Activated T-cell treated with anti-CD3 and anti-CD28 coated beads for 4 hours (primary cell): ENCODE measurements around the gene UBA52.
"Not testable (repeated sequence)": the region's sequence is repeated elsewhere in the genome, so short reads cannot be mapped to it uniquely, and the experiment has no call there.

ENCODE experiments used
- DNase-seq: peaks from one replicate; pipeline ENCODE4 v3.0.0-alpha.2; 2020

Gene UBA52

DNA sequence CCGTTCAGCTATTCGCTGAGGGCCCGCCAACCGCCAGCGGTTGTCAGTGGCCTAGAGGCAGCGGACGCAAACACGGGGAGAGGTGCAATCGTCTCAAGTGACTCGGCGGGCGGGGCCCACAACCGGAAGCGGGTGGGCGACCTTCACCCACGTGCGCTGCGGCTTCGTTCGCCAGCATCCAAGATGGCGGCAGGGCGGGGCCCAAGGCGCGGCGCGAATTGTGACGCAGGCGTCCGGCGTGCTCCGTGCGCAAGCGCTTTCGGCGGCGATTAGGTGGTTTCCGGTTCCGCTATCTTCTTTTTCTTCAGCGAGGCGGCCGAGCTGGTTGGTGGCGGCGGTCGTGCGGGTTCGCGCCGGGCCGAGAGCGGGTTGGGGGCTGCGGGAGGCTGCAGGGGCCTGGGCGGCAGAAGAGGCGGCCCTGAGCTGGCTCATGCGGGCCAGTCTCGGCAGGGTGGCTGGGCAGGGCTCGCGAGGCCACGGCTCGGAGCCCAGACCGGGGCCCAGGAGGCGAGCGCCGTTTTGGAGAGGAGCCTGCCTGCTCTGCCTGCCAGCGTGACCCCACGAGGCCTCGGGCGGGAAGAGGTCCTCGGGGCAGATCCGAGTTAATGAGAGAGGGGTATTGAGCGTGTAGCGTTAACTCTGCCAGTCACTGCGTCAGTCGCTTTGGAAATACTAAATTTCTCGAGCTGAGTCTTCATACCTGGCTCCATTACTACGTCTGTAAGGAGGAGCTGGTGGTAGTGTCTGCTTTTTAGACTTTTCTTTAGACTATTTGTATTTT is at the start of gene UBA52:
Gene UBA52 (plus strand): TSS at position 294 of the 781 bp plus-strand sequence. CDS start 1,444 bp downstream, outside the sequence.
- DNase-seq = peak; percentile 98

DNA sequence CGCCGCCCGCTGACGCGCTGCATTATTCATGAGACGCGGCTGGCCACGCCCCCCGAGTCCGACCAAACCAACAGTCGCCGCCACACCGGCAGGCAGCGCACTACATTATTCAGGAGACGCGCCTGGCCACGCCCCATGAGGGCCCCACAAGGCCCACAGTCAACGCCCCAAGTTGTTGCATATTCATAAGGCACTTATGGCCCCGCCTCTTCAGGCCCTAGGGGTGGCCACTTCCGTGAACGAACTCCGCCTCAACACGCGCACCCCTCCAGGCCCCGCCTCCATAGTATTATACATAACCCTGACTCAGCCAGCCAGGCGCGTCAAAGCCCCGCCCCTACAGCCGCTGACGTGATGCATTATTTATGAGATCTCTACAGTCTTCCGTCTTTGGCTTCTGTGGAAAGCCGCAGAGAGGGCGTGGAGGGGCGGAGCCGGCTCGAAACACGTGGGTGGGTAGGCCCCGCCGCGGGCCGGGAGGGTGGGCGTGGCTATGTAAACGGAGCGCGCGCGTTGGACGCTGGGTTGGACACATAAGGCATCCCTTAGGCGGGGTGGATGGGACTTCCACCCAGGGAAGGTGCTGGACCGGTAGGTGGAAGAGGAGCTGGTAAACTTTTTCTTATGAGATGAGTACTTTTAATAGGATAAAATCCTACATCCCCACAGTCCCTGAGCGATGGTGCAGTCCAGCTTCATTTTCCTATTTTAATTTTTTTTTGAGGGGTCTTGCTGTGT is 49.4 kb upstream of the UBA52 start:
- DNase-seq = peak; percentile 100

DNA sequence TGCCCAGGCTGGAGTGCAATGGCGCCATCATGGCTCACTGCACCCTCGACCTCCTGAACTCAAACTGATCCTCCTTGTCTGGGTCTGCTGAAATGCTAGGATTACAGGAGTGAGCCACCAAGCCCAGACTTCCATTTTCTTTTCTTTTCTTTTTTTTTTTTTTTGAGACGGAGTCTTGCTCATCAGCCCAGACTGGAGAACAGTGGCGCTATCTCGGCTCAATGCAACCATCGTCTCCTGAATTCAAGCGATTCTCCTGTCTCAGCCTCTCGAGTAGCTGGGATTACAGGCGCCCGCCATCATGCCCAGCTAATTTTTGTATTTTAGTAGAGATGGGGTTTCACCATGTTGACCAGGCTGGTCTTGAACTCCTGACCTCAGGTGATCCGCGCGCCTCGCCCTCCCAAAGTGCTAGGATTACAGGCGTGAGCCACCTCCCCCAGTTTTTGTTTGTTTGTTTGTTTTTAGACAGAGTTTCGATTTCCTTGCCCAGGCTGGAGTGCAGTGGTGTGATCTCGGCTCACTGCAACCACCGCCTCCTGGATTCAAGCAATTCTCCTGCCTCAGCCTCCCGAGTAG is 48.7 kb upstream of the UBA52 start:
- DNase-seq = not testable (repeated sequence)

DNA sequence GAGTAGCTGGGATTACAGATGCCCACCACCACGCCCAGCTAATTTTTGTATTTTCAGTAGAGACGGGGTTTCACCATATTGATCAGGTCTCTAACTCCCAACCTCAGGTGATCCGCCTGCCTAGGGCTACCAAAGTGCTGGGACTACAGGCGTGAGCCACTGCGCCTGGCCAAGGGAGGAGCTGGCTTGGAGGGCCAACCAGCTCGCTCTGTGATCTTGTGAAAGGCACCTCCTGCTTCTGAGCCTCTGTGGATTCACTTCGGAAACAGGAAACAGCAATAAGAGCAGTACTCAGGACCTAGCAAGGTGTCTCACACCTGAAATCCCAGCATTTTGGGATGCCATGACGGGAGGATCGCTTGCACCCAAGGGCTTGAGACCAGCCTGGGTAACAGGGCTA is 47.8 kb upstream of the UBA52 start:
- DNase-seq = no peak

DNA sequence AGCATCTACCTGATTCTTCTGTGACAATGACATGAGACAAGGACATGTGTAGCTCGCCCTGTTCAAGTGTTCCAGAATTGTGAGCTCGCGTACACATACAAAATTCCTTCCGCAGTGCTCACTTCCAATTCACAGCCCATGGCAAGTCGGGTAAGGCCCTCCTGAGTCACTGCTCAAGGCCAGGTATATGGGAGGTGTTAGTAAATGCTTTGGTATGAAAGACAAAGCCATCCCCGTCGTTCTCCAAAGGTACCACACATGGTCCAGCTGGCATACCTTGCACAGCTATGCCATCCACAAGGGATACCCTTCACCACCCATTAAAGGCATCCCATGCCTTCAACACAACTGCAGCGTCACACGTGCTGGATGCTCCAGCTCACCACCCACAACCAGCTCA is 45.3 kb upstream of the UBA52 start:
- no peak for DNase-seq

DNA sequence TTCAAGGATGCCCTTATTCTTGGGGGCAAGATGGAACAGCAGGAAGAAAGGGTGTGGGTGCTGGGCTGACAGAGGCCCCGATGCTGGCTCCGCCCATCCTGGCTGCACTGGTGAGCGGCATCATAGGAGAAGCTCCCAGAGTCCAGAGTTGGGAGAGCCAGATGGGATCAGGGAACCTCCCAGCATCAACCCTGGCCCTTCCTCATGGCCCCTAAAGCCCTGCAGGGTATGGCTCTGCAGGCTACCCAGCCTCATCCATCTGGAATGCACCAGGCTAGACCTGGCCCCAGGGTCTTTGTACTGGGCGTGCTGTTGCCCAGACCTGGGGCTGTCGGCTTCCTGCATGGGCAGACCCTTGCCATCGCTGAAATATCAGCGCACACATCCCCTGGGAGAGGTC is 41.9 kb upstream of the UBA52 start:
- DNase-seq = no peak

DNA sequence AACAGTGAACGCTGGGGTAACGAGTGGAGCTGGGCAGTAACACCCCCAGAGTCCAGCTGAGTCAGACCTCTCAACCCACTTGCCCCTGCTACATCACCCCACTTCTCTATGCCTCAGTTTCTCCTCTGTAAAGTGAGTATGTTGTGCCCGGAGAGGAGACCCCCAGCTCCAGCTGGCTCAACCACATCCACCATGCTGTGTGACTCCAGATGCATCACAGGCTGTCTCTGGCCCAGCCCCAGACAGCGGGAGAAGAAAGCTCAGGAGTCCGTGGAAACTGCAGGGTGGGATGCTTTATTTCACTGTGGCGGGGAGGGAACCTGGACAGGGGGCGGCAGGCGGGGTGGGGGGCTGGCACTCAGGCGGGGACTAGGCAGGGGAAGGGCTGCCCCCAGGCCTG is 40.2 kb upstream of the UBA52 start:
- no peak for DNase-seq

DNA sequence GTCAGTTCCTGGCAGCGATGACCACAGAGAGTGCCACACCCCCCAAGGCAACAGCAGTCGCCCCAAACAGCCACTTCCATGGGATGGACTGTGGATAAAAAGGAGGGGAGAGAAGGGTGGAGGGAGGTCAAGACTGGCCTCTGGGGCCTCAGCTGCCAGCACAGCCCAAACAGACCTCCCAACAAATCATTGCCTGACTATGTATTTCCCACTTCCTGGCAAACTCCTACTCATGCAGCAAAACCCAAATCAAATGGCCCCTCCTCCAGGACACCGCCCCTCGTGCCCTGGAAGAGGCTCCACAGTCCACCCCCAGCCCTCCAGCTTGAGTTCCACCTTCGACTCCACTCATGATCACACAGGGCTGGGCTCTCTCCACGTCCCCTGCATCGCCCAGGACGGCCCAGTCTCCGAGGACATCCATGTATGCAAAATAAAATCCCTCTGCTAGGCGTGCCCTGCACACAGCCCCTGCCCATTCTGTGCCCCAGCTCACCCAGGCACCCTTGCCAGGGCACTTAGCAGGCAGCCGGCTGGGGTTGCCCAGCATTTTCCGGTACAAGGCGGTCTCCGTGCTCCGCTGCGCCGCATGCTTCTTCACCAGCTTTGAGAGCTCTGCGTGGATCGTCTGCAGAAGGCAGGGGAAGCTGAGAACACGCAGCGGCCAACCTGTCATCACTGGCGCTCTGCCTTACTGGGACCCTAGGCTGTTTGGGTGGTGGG is 39.3 kb upstream of the UBA52 start:
- DNase-seq = no peak

DNA sequence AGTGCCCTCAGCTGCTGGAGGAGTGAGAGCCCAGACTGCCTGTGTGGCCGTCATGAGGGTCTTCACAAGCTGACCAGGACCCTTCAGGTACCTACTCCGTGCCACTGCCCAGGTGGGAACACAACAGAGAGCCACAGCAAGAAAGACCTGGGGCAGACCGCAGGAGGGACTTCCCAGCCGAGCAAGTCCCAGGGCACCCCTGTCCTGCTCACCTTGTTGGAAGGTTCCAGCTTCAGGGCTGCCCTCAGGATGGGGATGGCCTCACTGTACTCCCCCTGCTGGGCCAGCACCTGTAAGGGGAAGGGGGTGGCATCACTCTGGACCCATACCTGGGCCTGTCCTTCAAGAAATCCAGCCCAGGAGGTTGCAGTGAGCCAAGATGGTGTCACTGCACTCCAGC is 38.6 kb upstream of the UBA52 start:
- no peak for DNase-seq

DNA sequence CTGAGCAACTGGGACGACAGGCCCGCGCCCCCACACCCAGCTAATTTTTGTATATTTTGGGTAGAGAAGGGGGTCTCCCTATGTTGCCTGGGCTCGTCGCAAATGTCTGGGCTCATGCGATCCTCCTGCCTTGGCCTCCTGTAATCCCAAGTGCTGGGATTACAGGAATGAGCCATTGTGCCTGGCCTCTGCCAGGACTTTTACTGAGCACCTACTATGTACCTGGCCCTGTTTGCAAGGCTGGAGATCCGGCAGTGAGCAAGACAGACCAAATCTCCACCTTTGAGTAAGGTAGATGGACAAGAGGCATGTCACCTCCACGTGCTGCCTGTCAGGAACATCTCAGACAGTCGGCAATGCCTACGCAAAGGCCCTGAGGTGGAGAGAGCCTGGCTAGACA is 35.2 kb upstream of the UBA52 start:
- no peak for DNase-seq

DNA sequence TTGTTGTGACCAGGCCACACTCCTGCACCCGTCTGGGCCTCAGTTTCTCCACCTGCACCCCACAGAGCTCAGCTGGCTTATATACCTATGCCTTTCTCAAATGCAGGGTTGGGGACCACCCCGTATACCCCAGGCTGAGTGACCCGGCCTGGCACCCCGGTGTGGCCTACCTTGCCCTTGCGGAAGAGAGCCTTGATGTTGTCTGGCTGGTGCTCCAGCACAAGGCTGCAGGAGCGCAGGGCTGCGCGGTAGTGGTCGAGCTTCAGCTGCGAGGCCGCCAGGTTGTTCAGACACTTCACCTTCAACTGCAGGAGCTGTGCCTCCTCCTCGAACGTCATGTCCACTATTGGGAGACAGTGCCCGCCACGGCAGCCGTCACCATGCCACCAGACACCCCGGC is 34.2 kb upstream of the UBA52 start:
- DNase-seq = no peak

DNA sequence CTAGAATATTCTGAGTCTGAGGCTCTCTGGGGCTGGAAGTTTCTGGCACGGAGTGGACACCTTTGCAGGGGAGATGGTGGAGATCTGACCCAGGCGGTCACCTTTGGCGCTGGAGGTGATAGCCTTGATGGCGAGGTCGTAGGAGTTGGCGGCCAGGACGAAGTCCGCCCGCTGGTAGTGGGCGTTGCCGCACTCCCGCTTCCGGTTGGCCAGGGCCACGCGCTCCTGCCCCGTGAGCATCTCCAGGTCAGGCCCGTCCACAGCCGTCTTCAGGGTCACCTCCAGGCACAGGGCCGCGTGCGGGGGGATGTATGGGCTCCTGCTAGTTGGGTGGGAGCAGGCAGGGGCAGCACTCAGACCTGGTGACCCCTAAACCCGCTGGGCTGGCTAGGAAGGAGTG is 33.5 kb upstream of the UBA52 start:
- no peak for DNase-seq

DNA sequence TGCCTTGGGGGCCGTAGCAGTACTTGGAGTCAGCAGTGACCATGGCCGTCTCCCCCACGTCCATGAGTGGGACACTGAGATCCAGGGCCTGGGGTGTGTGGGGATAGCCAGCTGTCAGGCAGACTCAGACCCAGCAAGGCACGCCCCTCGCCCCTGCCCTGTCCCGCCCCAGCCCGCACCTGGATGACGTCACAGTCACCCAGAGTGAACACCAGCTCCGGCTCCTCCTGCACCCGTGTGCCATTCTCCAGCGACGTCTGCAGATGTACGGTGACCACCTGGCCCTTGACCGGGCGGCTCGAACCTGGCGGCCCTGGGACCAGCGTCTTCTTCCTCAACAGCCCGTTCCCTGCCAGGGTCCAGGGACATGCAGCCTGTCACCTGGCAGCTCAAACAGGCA is 32.3 kb upstream of the UBA52 start:
- DNase-seq = no peak

DNA sequence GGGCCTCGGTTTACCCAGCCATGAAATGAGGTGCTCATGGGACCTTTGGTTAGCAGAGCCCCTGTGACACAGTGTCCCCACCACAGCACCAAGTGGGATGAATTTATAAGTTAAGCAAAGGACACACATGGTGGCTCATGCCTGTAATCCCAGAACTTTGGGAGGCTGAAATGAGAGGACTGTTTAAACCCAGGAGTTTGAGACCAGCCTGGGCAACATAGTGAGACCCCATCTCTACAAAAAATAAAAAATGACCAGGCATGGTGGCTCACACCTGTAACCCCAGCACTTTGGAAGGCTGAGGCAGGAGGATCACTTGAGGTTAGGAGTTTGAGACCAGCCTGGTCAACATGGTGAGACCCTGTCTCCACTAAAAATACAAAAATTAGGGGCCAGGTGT is 31.5 kb upstream of the UBA52 start:
- not testable (repeated sequence) for DNase-seq

DNA sequence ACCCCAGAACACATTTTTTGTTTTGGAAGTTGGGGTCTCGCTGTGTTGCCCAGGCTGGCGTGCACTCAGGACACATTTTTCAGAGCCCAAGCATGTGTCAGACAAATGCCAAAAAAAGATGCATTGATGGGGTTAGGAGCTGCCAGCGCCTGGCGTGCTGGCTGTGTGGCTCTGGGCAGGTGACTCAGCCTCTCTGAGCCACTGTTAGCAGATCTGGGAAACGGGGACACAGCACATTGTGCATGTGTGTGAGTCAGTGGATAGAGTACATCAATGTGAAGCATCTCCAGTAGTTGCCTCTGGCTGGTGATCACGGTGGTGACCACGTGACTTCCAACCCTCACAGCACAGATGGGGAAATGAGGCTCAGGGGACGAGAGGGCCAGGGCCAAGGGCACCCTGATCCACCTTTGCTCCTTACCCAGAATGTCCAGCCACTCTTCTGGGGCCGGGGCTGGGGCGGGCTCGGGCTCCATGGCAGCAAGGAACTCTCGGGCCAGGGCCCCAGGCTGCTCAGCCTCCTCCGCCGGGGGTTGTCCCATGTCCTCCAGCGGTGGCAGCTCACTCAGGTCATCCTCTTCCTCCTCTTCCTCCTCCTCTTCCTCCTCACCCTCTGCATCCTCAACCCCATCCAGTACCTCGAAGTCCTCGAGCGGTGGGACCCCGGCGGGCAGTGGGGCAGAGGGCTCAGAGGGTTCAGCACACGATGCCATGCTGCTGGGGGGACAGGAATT is 30.2 kb upstream of the UBA52 start:
- no peak for DNase-seq

DNA sequence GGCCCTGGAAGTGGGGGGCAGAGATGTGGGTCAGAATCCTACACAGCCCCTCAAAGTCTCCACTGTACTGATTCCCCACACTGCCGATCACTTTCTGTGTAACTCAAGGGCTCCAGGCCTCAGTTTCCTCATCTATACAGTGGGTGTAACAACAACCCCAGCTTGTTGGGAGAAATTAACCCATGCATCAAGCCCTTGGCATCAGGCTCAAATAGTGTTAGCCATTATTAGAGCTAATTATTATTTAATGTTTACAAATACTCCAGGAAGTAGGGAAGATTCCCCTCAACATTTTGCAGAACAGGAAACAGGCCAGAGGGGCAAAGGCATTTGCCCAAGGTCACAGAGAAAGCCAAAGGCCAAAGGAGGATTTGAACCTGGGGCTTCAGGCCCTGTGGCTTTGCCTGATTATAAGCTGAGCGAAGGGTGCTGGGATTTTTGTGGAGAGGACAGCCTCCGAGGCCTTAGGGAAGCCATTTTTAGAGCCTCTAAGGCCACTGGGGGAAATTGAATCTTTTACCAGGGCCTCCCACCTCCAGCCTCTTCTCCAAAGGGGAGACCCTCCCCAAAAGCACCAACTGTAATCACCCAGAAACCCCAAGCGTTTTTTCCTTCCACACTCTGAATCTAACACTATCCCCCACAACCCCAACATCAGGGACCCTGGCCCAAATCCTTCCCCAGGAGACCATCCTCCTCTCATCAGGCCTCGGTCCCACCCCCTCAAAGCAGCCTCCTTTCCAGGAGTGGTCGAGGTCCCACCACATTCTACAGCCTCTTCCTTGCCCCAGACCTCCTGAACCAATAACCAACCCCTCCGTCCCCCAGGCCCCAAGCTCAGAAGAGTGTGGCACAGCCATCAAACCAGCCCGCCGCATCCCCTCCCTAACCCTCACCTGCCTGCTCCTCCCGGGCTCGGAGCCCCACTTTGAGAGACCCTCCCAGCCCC is 29.4 kb upstream of the UBA52 start:
- no peak for DNase-seq

DNA sequence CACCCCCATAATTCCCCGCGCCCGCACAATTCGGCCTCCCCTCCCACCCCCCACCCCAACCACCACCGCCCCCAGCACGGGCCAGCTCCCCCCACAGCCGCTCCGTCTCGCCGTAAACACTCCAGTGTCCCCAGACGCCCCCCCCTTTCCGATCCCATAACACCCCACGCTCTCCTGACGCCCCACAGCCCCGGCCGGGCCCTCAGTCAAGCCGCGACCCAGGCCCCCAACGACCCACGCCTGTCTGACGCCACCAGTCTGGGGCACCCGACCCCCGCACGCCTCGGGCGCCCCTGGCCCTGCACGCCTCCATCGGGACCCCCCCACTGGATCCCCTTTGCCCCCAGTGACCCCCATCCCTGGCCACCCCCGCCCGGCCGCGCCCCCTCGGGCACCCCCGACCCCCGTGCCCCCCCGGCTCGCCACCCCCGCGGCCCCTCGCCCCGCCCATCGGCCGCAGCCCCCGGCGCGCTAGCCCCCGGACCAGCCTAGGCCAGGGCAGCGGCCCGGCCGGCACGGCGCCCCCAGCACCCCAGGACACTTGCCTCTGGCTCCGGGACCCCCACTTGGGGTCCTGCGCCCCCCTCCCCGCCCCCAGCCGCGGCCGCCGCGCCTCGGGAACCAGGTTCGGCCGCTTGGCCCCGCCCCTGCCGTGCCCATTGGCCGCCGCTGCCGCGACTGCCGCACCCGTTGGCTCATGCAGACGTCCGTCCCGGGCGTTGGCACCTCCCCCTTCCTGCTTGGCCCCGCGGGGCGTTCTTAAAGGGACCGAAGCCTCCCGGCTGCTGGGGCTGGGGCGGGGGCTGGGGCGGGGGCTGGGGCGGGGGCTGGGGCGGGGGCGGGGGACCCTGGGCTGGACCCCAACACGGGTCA is 28.5 kb upstream of the UBA52 start, which contains the start of gene FKBP8:
Gene FKBP8 (minus strand): TSS at position 633 of the 873 bp plus-strand sequence. CDS start 1,603 bp downstream, outside the sequence.
- DNase-seq = peak; percentile 93

DNA sequence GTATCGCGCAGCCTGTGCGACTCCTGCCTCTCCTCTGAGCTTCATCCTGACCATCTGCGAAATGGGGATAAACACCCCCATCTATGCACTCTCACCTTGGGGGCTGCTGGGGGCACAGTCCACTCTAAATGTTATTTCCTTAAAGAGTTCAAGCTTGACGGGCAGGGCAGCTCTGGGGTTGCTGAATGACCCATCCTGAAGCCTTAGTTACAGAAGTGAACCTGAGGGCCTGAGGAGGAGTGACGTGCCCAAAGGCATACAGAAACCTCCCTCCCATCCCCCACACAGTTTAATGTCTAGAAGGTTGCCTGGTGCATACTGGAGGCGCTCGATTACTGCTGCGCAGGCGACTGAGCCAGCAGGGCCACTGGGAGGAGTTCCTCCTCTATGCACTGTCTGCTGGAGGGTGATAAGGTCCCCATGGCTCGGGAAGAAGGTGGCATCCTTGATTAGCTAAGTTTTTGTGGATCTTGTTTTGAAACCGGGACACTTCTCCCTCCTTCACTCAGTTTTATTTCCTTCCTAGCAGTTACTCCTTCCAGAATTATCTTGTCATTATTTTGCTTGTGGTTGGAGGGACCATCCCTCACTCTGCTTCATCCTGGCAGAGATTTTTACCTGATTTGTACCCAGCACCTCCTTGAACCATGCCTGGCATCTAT is 27.7 kb upstream of the UBA52 start:
- peak; percentile 54 for DNase-seq

DNA sequence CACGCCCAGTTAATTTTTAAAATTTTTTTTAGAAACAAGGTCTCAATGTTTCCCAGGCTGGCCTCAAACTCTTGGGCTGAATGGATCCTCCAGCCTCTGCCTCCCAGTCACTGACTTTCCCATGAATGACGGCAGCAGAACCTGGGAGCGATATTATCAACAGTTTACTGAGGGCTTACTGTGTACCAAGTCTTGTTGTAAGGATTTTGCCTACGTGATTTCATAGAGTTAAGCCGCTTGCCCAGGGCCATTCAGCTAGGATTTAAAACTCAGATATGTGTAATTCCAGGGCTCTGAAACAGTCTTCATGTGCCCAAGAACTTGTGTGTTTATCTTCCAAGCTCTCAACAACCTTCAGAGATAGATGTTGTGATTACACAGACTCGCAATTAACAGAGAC is 20.0 kb upstream of the UBA52 start:
- DNase-seq = no peak
